COLO829 (cell line): ENCODE measurements around the gene DYNC1I2.
A peak's percentile ranks its signal among the peaks of the same experiment; 100 is the strongest.

Source experiments
- DNase-seq: peaks from one replicate; pipeline ENCODE4 v3.0.0; 2012; ENCODE audit warnings: low spot score

DYNC1I2 gene

GRCh38 chr2:171687287-171688128 is at the start of gene DYNC1I2:
Gene DYNC1I2 (plus strand): TSS chr2:171687469. CDS start chr2:171690156, 2,687 bp downstream.
- DNase-seq: peak; percentile 89

DNA sequence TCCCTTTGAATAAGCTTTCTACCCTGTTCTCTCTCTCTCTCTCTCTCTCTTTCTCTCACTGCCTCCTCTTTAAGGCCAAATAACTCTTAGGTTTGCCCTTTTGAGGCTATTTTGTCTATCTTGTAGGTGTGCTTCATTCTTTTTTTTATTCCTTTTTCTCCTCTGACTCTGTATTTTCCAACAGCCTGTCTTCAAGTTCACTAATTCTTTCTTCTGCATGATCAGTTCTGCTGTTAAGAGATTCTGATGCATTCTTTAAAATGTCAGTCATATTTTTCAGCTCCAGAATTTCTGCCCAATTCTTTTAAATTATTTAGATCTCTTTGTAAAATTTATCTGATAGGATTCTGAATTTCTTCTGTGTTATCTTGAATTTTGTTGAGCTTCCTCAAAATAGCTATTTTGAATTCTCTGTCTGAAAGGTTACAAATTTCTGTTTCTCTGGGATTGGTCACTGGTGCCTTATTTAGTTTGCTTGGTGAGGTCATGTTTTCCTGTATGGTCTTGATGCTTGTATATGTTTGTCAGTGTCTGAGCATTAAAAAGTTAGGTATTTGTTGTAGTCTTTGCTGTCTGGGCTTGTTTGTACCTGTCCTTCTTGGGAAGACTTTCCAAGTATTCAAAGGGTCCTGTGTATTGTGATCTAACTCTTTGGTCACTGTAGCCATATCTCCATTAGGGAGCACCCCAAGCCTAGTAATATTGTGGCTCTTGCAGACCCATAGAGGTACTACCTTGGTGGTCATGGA is 35.4 kb upstream of the DYNC1I2 start:
- no peak for DNase-seq

- DNase-seq: no peak
Observed at GRCh38 chr2:171652416-171652785, 34.9 kb upstream of the DYNC1I2 start.

DNA sequence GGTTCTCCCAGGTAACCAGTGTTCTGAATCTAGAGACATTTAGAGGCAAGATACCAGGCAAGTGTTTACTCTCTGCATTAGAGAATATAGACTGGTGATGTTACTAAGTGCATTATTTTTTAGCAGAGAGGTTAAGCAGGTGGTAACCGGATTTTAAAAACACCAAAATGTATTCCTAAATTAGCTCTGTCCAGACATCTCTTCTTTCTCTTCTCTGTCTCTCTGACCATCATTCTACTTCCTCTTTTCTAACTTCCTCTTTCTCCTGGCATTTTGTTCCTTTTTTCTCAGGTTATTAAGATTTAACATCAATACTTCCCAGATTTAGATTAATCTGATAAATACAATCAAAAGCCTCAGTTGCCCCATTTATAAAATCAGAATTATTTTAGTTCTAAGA is 31.7 kb upstream of the DYNC1I2 start:
- DNase-seq: no peak

DNA sequence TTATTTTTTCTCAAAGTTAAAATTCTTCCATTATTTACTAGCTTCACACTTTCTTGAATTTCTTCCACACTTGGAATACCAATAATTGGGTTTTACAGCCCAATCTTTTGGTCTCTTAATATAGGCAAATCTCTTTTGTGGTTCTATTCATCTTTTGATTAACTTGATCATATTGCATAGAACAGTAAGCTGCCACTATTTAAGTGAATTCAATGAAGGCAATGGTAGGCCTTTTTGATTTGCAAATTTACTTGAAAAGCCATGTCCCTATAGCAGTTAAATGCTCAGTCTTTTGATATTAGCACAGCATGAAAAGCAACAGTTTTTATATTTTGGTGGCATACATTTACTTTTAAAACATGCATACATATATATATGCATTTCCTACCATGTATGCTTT is 20.2 kb upstream of the DYNC1I2 start:
- no peak for DNase-seq

DNA sequence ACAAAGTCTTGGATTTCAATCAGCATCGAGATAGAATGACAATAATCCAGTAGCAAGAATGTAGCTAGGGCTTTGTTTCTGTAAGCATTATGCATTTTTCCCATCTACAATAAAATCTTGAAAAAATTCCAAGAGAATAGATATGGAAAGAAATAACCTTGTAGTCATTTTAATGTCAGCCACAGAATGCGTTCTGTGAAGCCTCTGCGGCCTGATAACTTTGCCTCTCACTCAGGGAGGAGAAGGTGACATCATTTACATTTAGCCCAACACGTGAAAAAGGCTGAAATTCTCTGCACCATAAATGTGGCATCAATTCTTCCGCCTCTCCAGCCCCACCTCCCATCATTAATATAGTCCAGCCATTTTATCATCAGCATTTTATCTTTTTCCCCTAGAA is 19.1 kb upstream of the DYNC1I2 start:
- DNase-seq: no peak

DNA sequence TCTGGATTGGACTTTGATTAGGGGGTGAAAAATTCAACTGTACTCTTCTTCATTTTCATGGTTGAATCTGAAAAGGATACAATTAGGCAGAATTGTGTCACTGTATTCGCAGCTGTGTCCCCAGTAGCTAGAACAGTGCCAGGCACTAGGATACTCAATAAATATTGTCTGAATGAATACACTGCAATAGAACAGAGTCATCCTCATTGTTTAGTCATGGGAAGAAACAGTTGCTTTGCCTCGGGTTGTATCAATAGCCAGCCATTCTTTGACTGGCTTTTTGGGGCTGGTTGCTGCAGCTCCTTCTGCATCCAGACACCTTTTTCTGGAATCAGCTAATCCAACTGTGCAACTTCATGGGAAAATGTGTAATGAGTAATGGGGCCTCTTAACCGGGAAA is 18.1 kb upstream of the DYNC1I2 start:
- no peak for DNase-seq

DNA sequence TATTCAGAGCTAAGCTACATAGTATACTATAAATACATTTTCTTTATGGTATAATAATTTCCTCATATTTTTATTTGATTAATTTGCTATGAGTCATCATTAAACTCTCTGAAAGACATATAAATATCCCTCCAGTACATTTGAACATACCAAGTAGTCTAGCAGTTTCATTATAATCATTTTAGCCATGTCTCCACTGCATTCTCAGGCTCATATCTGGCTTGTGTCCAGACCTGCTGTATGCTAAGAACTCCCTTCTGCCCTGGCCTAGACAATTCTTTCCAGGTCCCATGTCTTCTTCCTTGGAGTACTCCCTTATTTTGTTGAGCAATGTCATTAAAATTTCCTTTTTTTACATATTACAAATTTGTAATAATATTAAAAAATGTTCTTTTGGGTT is 16.6 kb upstream of the DYNC1I2 start:
- DNase-seq: no peak

DNA sequence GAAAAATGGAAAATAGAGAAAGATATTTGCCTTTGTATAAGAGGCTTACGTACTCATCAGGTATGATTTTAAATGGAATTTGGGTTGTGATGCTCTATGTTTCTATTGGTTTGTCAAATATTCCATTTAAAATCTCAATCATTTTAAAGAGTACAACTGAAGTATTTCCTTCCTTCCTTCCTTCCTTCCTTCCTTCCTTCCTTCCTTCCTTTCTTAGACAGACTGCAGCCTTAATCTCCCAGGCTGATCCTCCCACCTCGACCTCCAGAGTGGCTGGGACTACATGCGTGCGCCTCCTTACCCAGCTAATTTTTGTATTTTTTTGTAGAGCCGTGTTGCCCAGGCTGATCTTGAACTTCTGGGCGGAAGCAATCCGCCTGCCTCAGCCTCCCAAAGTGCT is 15.4 kb upstream of the DYNC1I2 start:
- DNase-seq: no peak

- no peak for DNase-seq
Observed at GRCh38 chr2:171673905-171674304, 13.4 kb upstream of the DYNC1I2 start.

- no peak for DNase-seq
Observed at GRCh38 chr2:171675810-171676345, 11.4 kb upstream of the DYNC1I2 start.

DNA sequence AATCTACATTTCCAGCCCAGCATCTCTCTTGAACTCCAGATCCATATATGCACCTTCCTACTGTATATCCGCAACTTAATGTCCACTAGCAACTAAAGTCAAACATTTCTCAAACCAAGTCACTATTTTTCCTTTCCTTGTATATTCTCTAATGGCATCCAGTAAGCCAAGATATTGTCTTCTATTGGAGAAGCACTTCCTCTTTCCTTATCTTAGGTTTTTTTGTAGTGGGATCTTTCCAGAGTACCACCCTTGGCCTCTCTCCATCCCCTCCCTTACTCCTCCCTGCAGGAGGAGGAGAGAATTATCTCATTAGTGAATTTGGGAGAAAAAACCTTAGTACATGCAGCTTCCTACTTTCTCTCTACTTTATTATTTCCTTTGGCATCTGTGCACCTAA is 8.7 kb upstream of the DYNC1I2 start:
- DNase-seq: no peak

DNA sequence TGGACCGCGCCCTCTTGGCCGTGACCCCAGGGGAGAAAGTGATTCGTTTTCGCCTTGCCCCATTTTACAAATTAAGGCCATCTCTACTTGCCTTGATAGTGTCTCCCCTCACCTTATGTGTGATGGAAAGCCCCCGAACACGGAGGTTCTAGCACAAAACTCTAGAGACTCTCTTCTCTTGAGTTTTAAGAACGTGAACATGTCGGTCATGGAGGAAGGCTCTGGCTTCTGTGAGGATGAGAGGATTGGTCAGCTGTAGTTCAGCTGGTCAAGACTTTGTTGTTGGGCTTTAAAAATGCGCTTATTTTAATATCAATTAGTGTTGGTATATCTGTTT is 828 bp downstream of the DYNC1I2 start:
- no peak for DNase-seq

- DNase-seq: no peak
Observed at GRCh38 chr2:171692331-171692730, 5.1 kb downstream of the DYNC1I2 start.

- DNase-seq: no peak
Observed at GRCh38 chr2:171702781-171703556, 15.7 kb downstream of the DYNC1I2 start.

DNA sequence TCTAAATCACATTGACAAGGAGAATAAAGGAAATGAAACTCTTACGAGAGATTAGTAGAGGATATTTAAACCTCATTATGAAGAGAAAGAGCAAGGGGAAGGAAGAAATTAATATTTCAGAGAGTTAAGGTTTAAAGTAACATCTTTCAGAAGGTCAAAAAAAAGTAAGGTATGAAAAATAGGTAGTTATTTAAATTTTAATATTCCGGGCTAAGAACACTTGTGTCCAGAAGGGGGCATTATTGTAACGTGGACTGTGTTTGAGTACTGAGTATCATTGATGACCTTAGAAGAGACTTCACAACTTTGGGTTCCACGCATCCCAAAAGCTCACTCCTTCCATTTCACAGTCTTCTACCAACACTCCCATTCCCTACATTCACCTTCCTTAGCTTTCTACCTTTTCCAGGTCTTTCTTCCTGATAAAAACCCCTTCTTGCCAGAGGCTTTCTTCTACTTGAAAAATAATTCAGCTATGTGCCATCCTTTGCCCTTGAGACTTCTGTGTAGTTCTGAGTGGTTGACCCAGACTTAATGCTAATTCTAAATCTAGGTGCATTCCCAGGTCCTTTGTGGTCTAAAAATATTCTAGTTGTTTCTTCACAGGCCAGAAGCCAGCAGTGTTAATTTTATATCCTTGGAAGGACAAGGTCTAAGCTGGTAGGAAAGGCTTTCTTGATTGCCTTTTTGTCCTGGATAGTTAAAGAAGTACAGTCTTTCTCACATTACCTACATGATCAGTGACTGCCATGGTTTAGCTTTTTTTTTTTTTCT is 16.5 kb downstream of the DYNC1I2 start:
- DNase-seq: peak; percentile 34

- no peak for DNase-seq
Observed at GRCh38 chr2:171706152-171706803, 19.0 kb downstream of the DYNC1I2 start.

DNA sequence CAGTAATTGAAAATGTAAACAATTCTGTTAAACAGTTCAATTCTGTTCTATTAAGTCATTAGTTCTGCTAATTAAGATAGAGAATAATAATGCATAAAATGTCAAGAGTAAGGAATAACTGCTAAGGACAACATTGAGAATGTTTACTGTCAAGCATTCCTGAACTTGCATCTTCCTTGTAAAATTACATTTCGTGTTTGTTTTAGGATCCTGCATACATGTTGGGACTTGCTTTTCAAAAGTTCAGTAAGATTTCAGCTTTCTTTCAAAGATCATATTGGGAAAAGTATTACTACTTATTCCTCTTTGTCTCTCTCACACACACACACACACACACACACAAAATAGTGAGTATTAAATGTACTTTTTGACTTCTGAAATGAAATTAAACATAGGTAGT is 20.5 kb downstream of the DYNC1I2 start:
- DNase-seq: no peak

GRCh38 chr2:171709011-171709685 is 21.9 kb downstream of the DYNC1I2 start:
- DNase-seq: no peak

- no peak for DNase-seq
Observed at GRCh38 chr2:171711351-171711750, 24.1 kb downstream of the DYNC1I2 start.

DNA sequence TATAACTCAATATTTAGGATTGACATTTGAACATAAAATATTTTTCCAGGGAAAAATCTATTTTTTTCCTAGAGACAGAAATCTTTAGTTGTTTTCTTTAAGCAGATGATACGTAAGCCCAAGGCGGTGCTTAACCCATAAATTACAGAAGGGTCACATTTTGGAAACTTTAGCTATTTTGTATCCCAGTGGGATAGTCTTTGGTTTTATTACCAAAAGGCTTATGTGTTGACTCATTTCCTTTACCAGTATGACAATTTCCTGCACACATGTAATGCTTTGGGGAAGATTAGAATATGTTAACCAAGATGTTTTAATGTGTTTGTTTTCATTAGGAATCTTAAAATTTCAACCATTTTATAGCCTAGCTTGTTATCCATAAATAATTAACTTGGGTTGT is 24.8 kb downstream of the DYNC1I2 start:
- peak; percentile 48 for DNase-seq
